Astrocyte (in vitro differentiated cells and primary cell): ENCODE measurements around the gene FAM13A. TPM values are rescaled to one million over a fixed set of nuclear protein-coding genes. Genes with fewer than 3 reads are reported as not detected.
"Not testable (repeated sequence)": the region's sequence is repeated elsewhere in the genome, so short reads cannot be mapped to it uniquely, and the experiment has no call there.

Experiments
- DNase-seq: peaks from one replicate; pipeline ENCODE4 v3.0.0-alpha.2; 2010; ENCODE audit warnings: low read depth
- FAIRE-seq: peaks from 2 replicates; lab custom pipeline; 2011; peaks lifted over from hg19 to GRCh38; lab: Jason Lieb, UNC
- H2AFZ ChIP-seq: 2 replicates; pipeline ENCODE4 v1.6.0; 2012; ENCODE audit warnings: low read depth, low read length, inconsistent platforms
- H3K27ac ChIP-seq: 2 replicates; pipeline ENCODE4 v1.5.1; 2011; ENCODE audit warnings: low read depth, low read length, inconsistent platforms
- H3K27me3 ChIP-seq: 2 replicates; pipeline ENCODE4 v1.6.0; 2011; ENCODE audit warnings: low read length, inconsistent platforms; ENCODE audit not compliant: insufficient read depth
- H3K36me3 ChIP-seq: 2 replicates; pipeline ENCODE4 v1.5.1; 2011; ENCODE audit warnings: low read length, inconsistent platforms; ENCODE audit not compliant: insufficient read depth
- H3K4me1 ChIP-seq: 2 replicates; pipeline ENCODE4 v1.5.1; 2011; ENCODE audit warnings: low read length, inconsistent platforms; ENCODE audit not compliant: insufficient read depth
- H3K4me2 ChIP-seq: 2 replicates; pipeline ENCODE4 v1.6.0; 2012; ENCODE audit warnings: low read length, inconsistent platforms
- H3K4me3 ChIP-seq: 2 replicates; pipeline ENCODE4 v1.5.1; 2011; ENCODE audit warnings: low read depth, mild to moderate bottlenecking, low read length, inconsistent platforms; ENCODE audit not compliant: insufficient read depth
- H3K79me2 ChIP-seq: 2 replicates; pipeline ENCODE4 v1.6.0; 2012; ENCODE audit warnings: mild to moderate bottlenecking, low read length, inconsistent platforms; ENCODE audit not compliant: insufficient read depth
- H3K9ac ChIP-seq: 2 replicates; pipeline ENCODE4 v1.6.0; 2012; ENCODE audit warnings: mild to moderate bottlenecking, low read length, inconsistent platforms
- H3K9me3 ChIP-seq: 2 replicates; pipeline ENCODE4 v1.5.1; 2012; ENCODE audit warnings: low read depth, mild to moderate bottlenecking, low read length, inconsistent platforms; ENCODE audit not compliant: insufficient read depth
- H4K20me1 ChIP-seq: 2 replicates; pipeline ENCODE4 v1.6.0; 2012; ENCODE audit warnings: low read length, inconsistent platforms; ENCODE audit not compliant: insufficient read depth
- H3K27ac Mint-ChIP-seq: one replicate; pipeline ENCODE4 v1.8.0; 2021; ENCODE audit warnings: mild to moderate bottlenecking, mixed read lengths; ENCODE audit not compliant: unreplicated experiment
- H3K27me3 Mint-ChIP-seq: one replicate; pipeline ENCODE4 v1.8.0; 2021; ENCODE audit warnings: low read depth, mixed read lengths; ENCODE audit not compliant: unreplicated experiment
- H3K36me3 Mint-ChIP-seq: one replicate; pipeline ENCODE4 v1.8.0; 2021; ENCODE audit warnings: low read depth, mixed read lengths; ENCODE audit not compliant: unreplicated experiment
- H3K4me1 Mint-ChIP-seq: one replicate; pipeline ENCODE4 v1.8.0; 2021; ENCODE audit warnings: low read depth, mixed read lengths; ENCODE audit not compliant: unreplicated experiment
- H3K4me3 Mint-ChIP-seq: one replicate; pipeline ENCODE4 v1.8.0; 2021; ENCODE audit warnings: mild to moderate bottlenecking, moderate library complexity, mixed read lengths; ENCODE audit not compliant: unreplicated experiment
- H3K9me3 Mint-ChIP-seq: one replicate; pipeline ENCODE4 v1.8.0; 2021; ENCODE audit warnings: mild to moderate bottlenecking, mixed read lengths; ENCODE audit not compliant: unreplicated experiment
- EZH2 ChIP-seq: IDR thresholded peaks from 2 replicates; pipeline ENCODE4 v1.6.1; 2012; ENCODE audit warnings: mild to moderate bottlenecking, low read length, inconsistent platforms; ENCODE audit not compliant: insufficient read depth
- total RNA-seq: library from RNA; stranded (reverse); gene quantifications from 2 replicates; pipeline ENCODE4 v1.2.1, GENCODE V29; 2021
- TF ChIP-seq, protein P1 (sequence below): IDR thresholded peaks from 2 replicates; pipeline ENCODE4 v1.5.1; 2011; ENCODE audit warnings: low read depth, mild to moderate bottlenecking, inconsistent platforms, low read length, moderate library complexity; ENCODE audit not compliant: insufficient read depth

The FAM13A gene
- total RNA-seq, 1 donor from 2014 or later: 12.0 TPM

DNA sequence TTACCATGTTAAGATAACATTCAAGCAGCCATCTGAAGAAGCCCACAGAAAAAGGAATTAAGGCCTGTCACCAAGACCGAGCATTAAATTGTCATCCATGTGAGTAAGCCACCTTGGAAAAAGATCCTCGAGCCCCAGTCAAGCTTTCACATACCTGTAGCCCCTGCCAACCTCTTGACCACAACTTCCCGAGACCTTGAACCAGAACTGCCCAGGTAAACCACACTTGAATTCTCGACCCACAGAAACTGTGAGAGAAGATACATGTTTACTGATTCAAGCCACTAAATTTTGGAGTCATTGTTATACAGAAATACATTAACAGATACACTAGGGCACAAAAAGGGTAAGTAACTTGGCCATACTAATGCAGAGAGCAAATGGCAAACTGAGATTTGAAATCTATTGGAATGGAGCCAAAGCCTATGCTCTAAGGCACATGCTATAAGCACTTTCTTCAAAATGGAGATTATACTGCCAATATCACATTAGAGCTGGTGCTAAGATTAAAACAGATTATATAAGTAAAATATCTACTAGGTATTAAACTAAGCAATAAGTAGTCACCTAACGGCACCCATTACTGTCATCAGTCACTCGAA, 49.5 kb downstream of the FAM13A start:
- DNase-seq (no peak), FAIRE-seq (no peak)
- Histone ChIP-seq H3K9ac (no peak overlapping the region), H3K27me3 (no peaks in the 10 kb centered on the region), H3K4me3 (no peak overlapping the region), H2AFZ (no peak overlapping the region), H3K9me3 (no peaks in the 10 kb centered on the region), H3K79me2 (no peaks in the 10 kb centered on the region), H3K4me1 (no peaks in the 10 kb centered on the region), H3K4me2 (no peak overlapping the region), H3K36me3 (no peaks in the 10 kb centered on the region), H3K27ac (no peak overlapping the region), H4K20me1 (no peaks in the 10 kb centered on the region)
- Mint-ChIP-seq H3K4me3 (no peak overlapping the region), H3K36me3 (peaks cover 18% of the 10 kb centered on the region), H3K4me1 (peaks cover 2% of the 10 kb centered on the region), H3K27ac (no peak overlapping the region), H3K9me3 (peaks cover 2% of the 10 kb centered on the region), H3K27me3 (no peaks in the 10 kb centered on the region)
- TF ChIP-seq, protein P1, sequence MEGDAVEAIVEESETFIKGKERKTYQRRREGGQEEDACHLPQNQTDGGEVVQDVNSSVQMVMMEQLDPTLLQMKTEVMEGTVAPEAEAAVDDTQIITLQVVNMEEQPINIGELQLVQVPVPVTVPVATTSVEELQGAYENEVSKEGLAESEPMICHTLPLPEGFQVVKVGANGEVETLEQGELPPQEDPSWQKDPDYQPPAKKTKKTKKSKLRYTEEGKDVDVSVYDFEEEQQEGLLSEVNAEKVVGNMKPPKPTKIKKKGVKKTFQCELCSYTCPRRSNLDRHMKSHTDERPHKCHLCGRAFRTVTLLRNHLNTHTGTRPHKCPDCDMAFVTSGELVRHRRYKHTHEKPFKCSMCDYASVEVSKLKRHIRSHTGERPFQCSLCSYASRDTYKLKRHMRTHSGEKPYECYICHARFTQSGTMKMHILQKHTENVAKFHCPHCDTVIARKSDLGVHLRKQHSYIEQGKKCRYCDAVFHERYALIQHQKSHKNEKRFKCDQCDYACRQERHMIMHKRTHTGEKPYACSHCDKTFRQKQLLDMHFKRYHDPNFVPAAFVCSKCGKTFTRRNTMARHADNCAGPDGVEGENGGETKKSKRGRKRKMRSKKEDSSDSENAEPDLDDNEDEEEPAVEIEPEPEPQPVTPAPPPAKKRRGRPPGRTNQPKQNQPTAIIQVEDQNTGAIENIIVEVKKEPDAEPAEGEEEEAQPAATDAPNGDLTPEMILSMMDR: no peak
- TF ChIP-seq EZH2: no peak

DNA sequence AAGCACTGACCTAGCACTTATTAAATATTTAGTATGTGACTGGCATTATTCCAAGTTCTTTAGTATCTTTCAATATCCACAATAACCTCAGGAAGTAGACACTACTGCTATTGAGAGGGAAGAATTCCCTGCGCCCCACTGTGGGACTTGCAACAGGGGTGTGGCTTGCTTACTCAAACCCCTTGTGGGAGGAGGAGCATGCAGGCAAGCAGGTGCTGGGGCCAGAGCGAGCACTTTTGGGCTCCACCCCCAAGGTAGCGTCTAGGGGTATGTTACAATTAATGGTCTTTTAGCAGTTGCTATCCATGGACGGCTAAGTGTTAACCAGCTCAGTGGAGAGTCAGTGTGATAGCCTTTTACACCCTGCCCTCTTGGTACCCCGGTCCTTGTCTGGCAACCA, 50.7 kb downstream of the FAM13A start:
- H3K36me3 Mint-ChIP-seq: peaks cover 18% of the 10 kb centered on the region
- TF ChIP-seq, protein P1: no peak
- no peak for TF ChIP-seq EZH2
- Histone ChIP-seq H3K4me1 (no peaks in the 10 kb centered on the region), H2AFZ (no peak overlapping the region), H4K20me1 (no peaks in the 10 kb centered on the region), H3K4me2 (no peak overlapping the region), H3K9ac (no peak overlapping the region), H3K79me2 (no peaks in the 10 kb centered on the region), H3K27me3 (no peaks in the 10 kb centered on the region), H3K36me3 (no peaks in the 10 kb centered on the region), H3K4me3 (no peak overlapping the region), H3K27ac (no peak overlapping the region), H3K9me3 (no peaks in the 10 kb centered on the region)
- DNase-seq: no peak
- no peaks in the 10 kb centered on the region for H3K27me3 Mint-ChIP-seq
- H3K4me1 Mint-ChIP-seq: peaks cover 3% of the 10 kb centered on the region
- FAIRE-seq: no peak
- H3K27ac Mint-ChIP-seq: no peak overlapping the region
- peaks cover 2% of the 10 kb centered on the region for H3K9me3 Mint-ChIP-seq
- no peak overlapping the region for H3K4me3 Mint-ChIP-seq

DNA sequence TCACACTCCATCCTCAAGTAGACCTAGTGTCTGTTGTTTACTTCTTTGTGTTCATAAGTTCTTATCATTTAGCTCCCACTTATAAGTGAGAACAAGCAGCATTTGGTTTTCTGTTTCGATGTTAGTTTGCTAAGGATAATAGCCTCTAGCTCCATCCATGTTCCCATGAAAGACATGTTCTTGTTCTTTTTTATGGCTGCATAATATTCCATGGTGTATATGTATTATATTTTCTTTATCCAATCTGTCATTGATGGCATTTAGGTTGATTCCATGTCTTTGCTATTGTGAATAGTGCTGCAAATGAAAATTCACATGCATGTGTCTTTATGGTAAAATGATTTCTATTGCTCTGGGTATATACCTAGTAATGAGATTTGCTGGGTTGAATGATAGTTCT, 51.9 kb downstream of the FAM13A start:
- not testable (repeated sequence) for H3K36me3 ChIP-seq, H3K4me3 ChIP-seq, H3K27me3 Mint-ChIP-seq, DNase-seq, H3K27me3 ChIP-seq, H3K4me2 ChIP-seq, H3K4me1 Mint-ChIP-seq, H3K79me2 ChIP-seq, H3K9me3 Mint-ChIP-seq, H3K4me3 Mint-ChIP-seq, H4K20me1 ChIP-seq, H3K27ac Mint-ChIP-seq, H3K9ac ChIP-seq, H2AFZ ChIP-seq, H3K9me3 ChIP-seq, H3K4me1 ChIP-seq, FAIRE-seq, H3K27ac ChIP-seq
- peaks cover 14% of the 10 kb centered on the region for H3K36me3 Mint-ChIP-seq
